Testis (tissue), 3 donors: ENCODE data around the gene TATDN2. TPM values are rescaled to one million over a fixed set of nuclear protein-coding genes. Genes with fewer than 3 reads are reported as not detected.

Experiments
- DNase-seq: peaks from one replicate; pipeline ENCODE4 v3.0.0-alpha.2; 2019
- H3K27ac ChIP-seq, 2 donors: fragments of 200-600 bp; sonication (generic); one replicate each; pipeline ENCODE4 v1.5.1; 2019
- H3K27me3 ChIP-seq: fragments of 200-600 bp; sonication (generic); one replicate; pipeline ENCODE4 v1.5.1; 2019
- H3K36me3 ChIP-seq: fragments of 200-600 bp; sonication (generic); one replicate; pipeline ENCODE4 v1.5.1; 2017; ENCODE audit warnings: low read depth; ENCODE audit errors: missing control alignments
- H3K4me1 ChIP-seq: fragments of 200-600 bp; sonication (generic); one replicate; pipeline ENCODE4 v1.5.1; 2019
- H3K4me3 ChIP-seq, 2 donors: fragments of 200-600 bp; sonication (generic); one replicate each; pipeline ENCODE4 v1.5.1; 2017 to 2019
- H3K9me3 ChIP-seq: fragments of 200-600 bp; sonication (generic); one replicate; pipeline ENCODE4 v1.5.1; 2017
- POLR2A ChIP-seq: fragments of 450-650 bp; IDR thresholded peaks from one replicate; pipeline ENCODE4 v1.6.1; 2017; ENCODE audit warnings: antibody characterized with exemption, mild to moderate bottlenecking, moderate library complexity
- WGBS, 2 donors: methylation state at CpG; one replicate each; pipeline ENCODE4 v1.1.5; 2018; 5-methylcytosine and 5-hydroxymethylcytosine counted together
- intact Hi-C: fragments of 100-400 bp; cut with DNase I; formaldehyde crosslinking; loops from one replicate; pipeline ENCODE4 v1.15.1; 2023; ENCODE audit warnings: low total_unique reads
- polyA plus RNA-seq: library from polyadenylated mRNA; stranded (reverse); fragments of 350-450 nt; fragmentation: Illumina TruSeq; extraction: RNeasy Lipid Tissue Mini Kit (QIAGEN cat#74804); gene quantifications from one replicate; pipeline ENCODE4 v1.2.3, GENCODE V29; 2014; ENCODE audit warnings: low read depth, low replicate concordance; ENCODE audit not compliant: insufficient read depth
- total RNA-seq, 2 donors: library from RNA; depleted of rRNA; stranded (reverse); fragments of >200 nt; gene quantifications; one replicate each; pipeline ENCODE4 v1.2.3, GENCODE V29; 2016
- TF ChIP-seq, protein P1 (sequence below), 3 experiments: fragments of 450-650 bp in 2 of 3; fragments of 200-600 bp in 1 of 3; sonication (generic) in 1 of 3; IDR thresholded peaks; one replicate each; pipeline ENCODE4 v1.5.1; 2016 to 2019; ENCODE audit warnings: antibody characterized with exemption in 3 of 3, mild to moderate bottlenecking in 2 of 3, moderate library complexity in 1 of 3

Gene TATDN2
- total and polyA plus RNA-seq, 3 donors from 2014 or later, result 19.8 to 24.3 (median 21.3) TPM

- 71 to 83% methylated on average over 8 to 10 of the region's 10 CpGs for WGBS, 2 donors
- intact Hi-C loops, result no loop called here
Measured at GRCh38 chr3:10226293-10226692, 22.0 kb upstream of the TATDN2 start.

GRCh38 chr3:10228248-10228950 lies 19.9 kb upstream of the TATDN2 start:
- intact Hi-C loops, result no loop called here
- Histone ChIP-seq H3K27me3 (no peaks in the 10 kb centered on the region), H3K9me3 (no peaks in the 10 kb centered on the region), H3K4me3 (no peak overlapping the region), H3K27ac (no peak overlapping the region), H3K36me3 (no peaks in the 10 kb centered on the region), H3K4me1 (no peaks in the 10 kb centered on the region)
- 83 to 84% methylated on average over 4 of the region's 4 CpGs for WGBS, 2 donors
- DNase-seq, result no peak
- TF ChIP-seq, protein P1, sequence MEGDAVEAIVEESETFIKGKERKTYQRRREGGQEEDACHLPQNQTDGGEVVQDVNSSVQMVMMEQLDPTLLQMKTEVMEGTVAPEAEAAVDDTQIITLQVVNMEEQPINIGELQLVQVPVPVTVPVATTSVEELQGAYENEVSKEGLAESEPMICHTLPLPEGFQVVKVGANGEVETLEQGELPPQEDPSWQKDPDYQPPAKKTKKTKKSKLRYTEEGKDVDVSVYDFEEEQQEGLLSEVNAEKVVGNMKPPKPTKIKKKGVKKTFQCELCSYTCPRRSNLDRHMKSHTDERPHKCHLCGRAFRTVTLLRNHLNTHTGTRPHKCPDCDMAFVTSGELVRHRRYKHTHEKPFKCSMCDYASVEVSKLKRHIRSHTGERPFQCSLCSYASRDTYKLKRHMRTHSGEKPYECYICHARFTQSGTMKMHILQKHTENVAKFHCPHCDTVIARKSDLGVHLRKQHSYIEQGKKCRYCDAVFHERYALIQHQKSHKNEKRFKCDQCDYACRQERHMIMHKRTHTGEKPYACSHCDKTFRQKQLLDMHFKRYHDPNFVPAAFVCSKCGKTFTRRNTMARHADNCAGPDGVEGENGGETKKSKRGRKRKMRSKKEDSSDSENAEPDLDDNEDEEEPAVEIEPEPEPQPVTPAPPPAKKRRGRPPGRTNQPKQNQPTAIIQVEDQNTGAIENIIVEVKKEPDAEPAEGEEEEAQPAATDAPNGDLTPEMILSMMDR (IDR thresholded peaks at IDR 0.05), result no peak
- no peak for TF ChIP-seq POLR2A

More at GRCh38 chr3:10226293-10226692, 22.0 kb upstream of the TATDN2 start:
- DNase-seq, result no peak
- Histone ChIP-seq H3K27ac (no peak overlapping the region), H3K4me1 (no peaks in the 10 kb centered on the region), H3K36me3 (no peaks in the 10 kb centered on the region), H3K9me3 (no peaks in the 10 kb centered on the region), H3K4me3 (no peak overlapping the region), H3K27me3 (no peaks in the 10 kb centered on the region)
- no peak for TF ChIP-seq POLR2A
- TF ChIP-seq, protein P1 (IDR thresholded peaks at IDR 0.05), result no peak

DNA sequence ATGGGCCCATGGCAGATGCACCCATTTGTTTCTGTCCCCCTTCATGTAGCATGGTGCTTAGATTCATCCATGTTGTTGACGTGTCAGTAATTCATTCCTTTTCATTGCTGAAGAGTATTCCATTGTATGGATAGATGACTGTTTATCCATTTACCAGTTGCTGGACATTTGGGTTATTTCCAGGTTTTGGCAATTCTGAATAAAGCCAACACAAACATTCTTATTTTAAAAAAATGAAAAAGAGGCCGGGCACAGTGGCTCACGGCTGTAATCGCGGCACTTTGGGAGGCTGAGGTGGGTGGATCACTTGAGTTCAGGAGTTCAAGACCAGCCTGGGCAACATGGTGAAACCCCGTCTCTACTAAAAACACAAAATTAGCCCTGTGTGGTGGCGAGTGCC lies 18.7 kb upstream of the TATDN2 start:
- H3K27me3 ChIP-seq, result no peaks in the 10 kb centered on the region
- no peaks in the 10 kb centered on the region for H3K36me3 ChIP-seq
- H3K4me1 ChIP-seq, result no peaks in the 10 kb centered on the region
- intact Hi-C loops, result no loop called here
- DNase-seq, result no peak
- H3K9me3 ChIP-seq, result no peaks in the 10 kb centered on the region
- TF ChIP-seq, protein P1 (IDR thresholded peaks at IDR 0.05), result no peak
- TF ChIP-seq POLR2A, result no peak
- 83 to 89% methylated on average over 7 of the region's 7 CpGs for WGBS, 2 donors
- no peak overlapping the region for H3K4me3 ChIP-seq
- H3K27ac ChIP-seq, result no peak overlapping the region

DNA sequence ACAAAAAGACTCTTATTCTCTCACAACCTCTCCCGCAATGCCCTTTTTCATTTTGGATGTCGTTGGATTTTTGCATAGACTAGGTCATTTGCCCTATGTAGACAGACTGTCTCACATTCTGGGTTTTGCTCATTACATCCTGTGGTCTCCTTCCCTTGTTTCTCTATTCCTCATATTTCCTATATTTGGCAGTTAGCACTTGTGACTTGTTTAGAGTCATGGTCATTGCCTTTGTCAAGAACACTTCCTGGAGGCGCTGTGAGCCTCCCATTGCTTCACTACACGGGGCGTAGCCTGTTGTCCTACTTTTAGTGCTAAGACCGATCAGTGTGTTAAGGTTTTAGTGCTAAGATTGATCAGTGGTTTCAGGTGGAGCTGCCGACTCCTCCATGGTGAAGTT lies 16.1 kb upstream of the TATDN2 start:
- Histone ChIP-seq H3K27ac (no peak overlapping the region), H3K4me1 (no peaks in the 10 kb centered on the region), H3K4me3 (no peak overlapping the region), H3K27me3 (no peaks in the 10 kb centered on the region), H3K36me3 (no peaks in the 10 kb centered on the region), H3K9me3 (no peaks in the 10 kb centered on the region)
- no peak for TF ChIP-seq POLR2A
- TF ChIP-seq, protein P1 (IDR thresholded peaks at IDR 0.05), result no peak
- intact Hi-C loops, result no loop called here
- 76 to 88% methylated on average over 7 of the region's 7 CpGs for WGBS, 2 donors
- DNase-seq, result no peak

DNA sequence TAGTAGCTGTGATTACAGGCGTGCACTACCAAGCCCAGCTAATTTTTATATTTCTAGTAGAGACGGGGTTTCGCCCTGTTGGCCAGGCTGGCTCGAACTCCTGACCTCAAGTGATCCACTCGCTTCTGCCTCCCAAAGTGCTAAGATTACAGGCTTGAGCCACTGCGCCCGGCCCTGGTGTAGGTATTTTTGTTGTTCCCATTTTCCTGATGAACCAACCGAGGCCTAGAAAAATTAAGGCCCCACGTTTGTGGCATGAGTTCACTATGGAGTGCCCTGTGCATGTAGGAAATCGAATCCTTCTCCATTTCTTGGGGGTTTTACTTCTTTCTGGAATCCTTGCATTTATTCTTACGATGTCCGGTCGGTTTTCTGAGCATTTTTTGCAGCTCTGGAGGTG lies 14.3 kb upstream of the TATDN2 start:
- H3K27me3 ChIP-seq, result no peaks in the 10 kb centered on the region
- H3K36me3 ChIP-seq, result no peaks in the 10 kb centered on the region
- no peak overlapping the region for H3K27ac ChIP-seq
- 55 to 83% methylated on average over 13 of the region's 13 CpGs for WGBS, 2 donors
- DNase-seq, result no peak
- H3K4me1 ChIP-seq, result no peaks in the 10 kb centered on the region
- H3K4me3 ChIP-seq, result peak overlapping the region in 1 of 2 donors; percentile 36
- intact Hi-C loops, result no loop called here
- no peaks in the 10 kb centered on the region for H3K9me3 ChIP-seq
- TF ChIP-seq, protein P1 (IDR thresholded peaks at IDR 0.05), result no peak
- TF ChIP-seq POLR2A, result no peak
